Common myeloid progenitor, CD34-positive (primary cell): ENCODE data around the gene NKTR.

Source experiments
- CTCF ChIA-PET: fragments of 350-600 bp; sonication (Branson Sonifier 250); formaldehyde crosslinking; loops from one replicate; lab custom pipeline; 2021; ENCODE audit warnings: antibody characterized with exemption; lab: Charles Lee
- POLR2A ChIA-PET: fragments of 350-600 bp; sonication (Branson Sonifier 250); formaldehyde crosslinking; loops from one replicate; lab custom pipeline; 2021; ENCODE audit warnings: antibody characterized with exemption; lab: Charles Lee
- DNase-seq, 3 donors: peaks; one replicate each; pipeline versions ENCODE4 v3.0.0 to v3.0.0-alpha.2; 2013
- H3K27ac ChIP-seq, 2 experiments: 1 replicate in 1 of 2; 2 replicates in 1 of 2; pipeline ENCODE4 v1.7.0; 2013; ENCODE audit warnings: inconsistent platforms in 2 of 2, low read length in 2 of 2, mild to moderate bottlenecking in 2 of 2, low read depth in 1 of 2, moderate library complexity in 1 of 2; ENCODE audit not compliant: severe bottlenecking in 2 of 2, insufficient read depth in 1 of 2, poor library complexity in 1 of 2
- H3K27me3 ChIP-seq, 5 experiments: replicated peaks in 2 of 5; 1 replicate in 3 of 5; 2 replicates in 2 of 5; pipeline versions ENCODE4 v1.6.1 to v1.7.0; 2013; ENCODE audit warnings: low read length in 4 of 5, mild to moderate bottlenecking in 2 of 5, moderate library complexity in 2 of 5, inconsistent platforms in 1 of 5; ENCODE audit not compliant: insufficient read depth in 5 of 5, control insufficient read depth in 4 of 5
- H3K36me3 ChIP-seq, 4 experiments: 1 replicate in 2 of 4; 2 replicates in 2 of 4; pipeline versions ENCODE4 v1.6.1 to v1.7.0; 2013; ENCODE audit warnings: low read length in 3 of 4, control low read depth in 1 of 4, mild to moderate bottlenecking in 1 of 4; ENCODE audit not compliant: control insufficient read depth in 4 of 4, insufficient read depth in 4 of 4
- H3K4me1 ChIP-seq, 4 experiments: 1 replicate in 3 of 4; 2 replicates in 1 of 4; pipeline versions ENCODE4 v1.6.1 to v1.7.1; 2013; ENCODE audit warnings: low read length in 3 of 4, mild to moderate bottlenecking in 3 of 4, control low read depth in 1 of 4, inconsistent platforms in 1 of 4, moderate library complexity in 1 of 4; ENCODE audit not compliant: control insufficient read depth in 4 of 4, insufficient read depth in 4 of 4; ENCODE audit errors: control extremely low read depth in 1 of 4
- H3K4me3 ChIP-seq, 7 experiments: 1 replicate in 4 of 7; 2 replicates in 3 of 7; pipeline versions ENCODE4 v1.5.1 to v1.7.0; 2013; ENCODE audit warnings: mild to moderate bottlenecking in 7 of 7, low read length in 6 of 7, moderate library complexity in 6 of 7, inconsistent platforms in 2 of 7, low read depth in 2 of 7, control low read depth in 1 of 7; ENCODE audit not compliant: insufficient read depth in 4 of 7, control insufficient read depth in 1 of 7; ENCODE audit errors: extremely low read depth in 1 of 7
- H3K9me3 ChIP-seq, 5 experiments: 1 replicate in 4 of 5; 2 replicates in 1 of 5; pipeline versions ENCODE4 v1.6.1 to v1.7.1; 2013; ENCODE audit warnings: low read length in 4 of 5, mild to moderate bottlenecking in 2 of 5, inconsistent platforms in 1 of 5, low read depth in 1 of 5, moderate library complexity in 1 of 5; ENCODE audit not compliant: control insufficient read depth in 4 of 5, insufficient read depth in 2 of 5; ENCODE audit errors: control extremely low read depth in 1 of 5
- WGBS: methylation state at CpG from one replicate; pipeline ENCODE4 v1.1.5; 2013; ENCODE audit not compliant: insufficient coverage; 5-methylcytosine and 5-hydroxymethylcytosine counted together

The NKTR gene

GRCh38 chr3:42682301-42683070 is 82.0 kb downstream of the NKTR start:
- Histone ChIP-seq H3K27me3 (peaks cover 0 to 43% (median 9%) of the 10 kb centered on the region in 5 experiments), H3K27ac (no peak overlapping the region), H3K9me3 (peaks cover 0 to 12% (median 1%) of the 10 kb centered on the region in 5 experiments), H3K36me3 (no peaks in the 10 kb centered on the region), H3K4me1 (peaks cover 0 to 9% (median 3%) of the 10 kb centered on the region in 4 experiments), H3K4me3 (no peak overlapping the region)
- ChIA-PET CTCF (no interaction called here), POLR2A (no interaction called here)
- no peak for DNase-seq
- 87% methylated on average over 8 of the region's 12 CpGs for WGBS

- POLR2A ChIA-PET: no interaction called here
- peaks cover 0 to 9% (median 3%) of the 10 kb centered on the region in 4 experiments for H3K4me1 ChIP-seq
- CTCF ChIA-PET: no interaction called here
- H3K27ac ChIP-seq: no peak overlapping the region
- no CpG with 5 or more reads among the region's 10 CpGs for WGBS
- peaks cover 0 to 9% (median 0%) of the 10 kb centered on the region in 5 experiments for H3K9me3 ChIP-seq
- H3K27me3 ChIP-seq: peaks cover 0 to 43% (median 10%) of the 10 kb centered on the region in 5 experiments
- DNase-seq: no peak
- H3K36me3 ChIP-seq: no peaks in the 10 kb centered on the region
- H3K4me3 ChIP-seq: no peak overlapping the region
Observed at GRCh38 chr3:42683875-42684598, 83.6 kb downstream of the NKTR start.

- CTCF ChIA-PET: interaction anchor here (1.0 to 1.6 kb wide), 2 partner anchors 14 to 65 kb away, joined by 3 to 4 read pairs; no protein-coding TSS in a partner anchor
- DNase-seq: no peak
- Histone ChIP-seq H3K27me3 (peaks cover 0 to 50% (median 10%) of the 10 kb centered on the region in 5 experiments), H3K4me1 (peaks cover 0 to 9% (median 3%) of the 10 kb centered on the region in 4 experiments), H3K9me3 (peaks cover 0 to 9% (median 0%) of the 10 kb centered on the region in 5 experiments), H3K27ac (no peak overlapping the region), H3K4me3 (no peak overlapping the region), H3K36me3 (no peaks in the 10 kb centered on the region)
- POLR2A ChIA-PET: no interaction called here
- WGBS: 94% methylated on average over 7 of the region's 7 CpGs
Observed at GRCh38 chr3:42684632-42685362, 84.3 kb downstream of the NKTR start.

GRCh38 chr3:42685363-42685881 is 84.9 kb downstream of the NKTR start, which contains the start of gene KLHL40:
TSS of gene KLHL40 (plus strand) at chr3:42685537. CDS start at chr3:42685619, 82 bp downstream.
- H3K27ac ChIP-seq: no peak within 1 kb of the TSS
- WGBS: 47% methylated on average over 31 of the region's 34 CpGs
- H3K27me3 ChIP-seq: peaks cover 0 to 53% (median 10%) of the 10 kb centered on the region in 5 experiments
- peaks cover 0 to 9% (median 0%) of the 10 kb centered on the region in 5 experiments for H3K9me3 ChIP-seq
- no peak for DNase-seq
- no peaks in the 10 kb centered on the region for H3K36me3 ChIP-seq
- ChIA-PET POLR2A (no interaction called here), CTCF (interaction anchor here (1.0 to 1.6 kb wide), 2 partner anchors 14 to 65 kb away, joined by 3 to 4 read pairs; no protein-coding TSS in a partner anchor)
- H3K4me3 ChIP-seq: peak within 1 kb of the TSS in 4 of 7 experiments; percentile 5 to 46 (median 14)
- H3K4me1 ChIP-seq: peaks cover 0 to 9% (median 3%) of the 10 kb centered on the region in 4 experiments

GRCh38 chr3:42685891-42686820 is 85.7 kb downstream of the NKTR start:
- H3K9me3 ChIP-seq: peaks cover 0 to 9% (median 0%) of the 10 kb centered on the region in 5 experiments
- H3K36me3 ChIP-seq: no peaks in the 10 kb centered on the region
- CTCF ChIA-PET: interaction anchor here (1.6 kb wide), 1 partner anchor 13 kb away, joined by 4 read pairs; no protein-coding TSS in a partner anchor
- peak overlapping the region in 4 of 7 experiments; percentile 5 to 46 (median 14) for H3K4me3 ChIP-seq
- peaks cover 0 to 59% (median 9%) of the 10 kb centered on the region in 5 experiments for H3K27me3 ChIP-seq
- peaks cover 0 to 9% (median 3%) of the 10 kb centered on the region in 4 experiments for H3K4me1 ChIP-seq
- no peak overlapping the region for H3K27ac ChIP-seq
- peak in 2 of 3 donors; percentile 15 to 33 for DNase-seq
- WGBS: 43% methylated on average over 64 of the region's 80 CpGs
- POLR2A ChIA-PET: no interaction called here
